H1 (cell line): ENCODE data around the gene SPATS2. TPM values are rescaled to one million over a fixed set of nuclear protein-coding genes. Genes with fewer than 3 reads are reported as not detected.

Experiments used
- CTCF ChIA-PET: fragments of 300-600 bp; sonication (Branson Sonifier 250); formaldehyde crosslinking; loops from one replicate; lab custom pipeline; 2021; ENCODE audit not compliant: partially characterized antibody; lab: Charles Lee
- POLR2A ChIA-PET: fragments of 300-600 bp; sonication (Branson Sonifier 250); formaldehyde crosslinking; loops from one replicate; lab custom pipeline; 2021; ENCODE audit warnings: inconsistent platforms; ENCODE audit not compliant: partially characterized antibody; lab: Charles Lee
- DNase-seq, 2 experiments: peaks; one replicate each; pipeline versions ENCODE4 v3.0.0 to v3.0.0-alpha.2; 2010 to 2022; ENCODE audit warnings: low spot score in 2 of 2, low read depth in 1 of 2, mixed read lengths in 1 of 2
- FAIRE-seq: peaks from 2 replicates; lab custom pipeline; 2011; peaks lifted over from hg19 to GRCh38; lab: Jason Lieb, UNC
- H2AFZ ChIP-seq: 2 replicates; pipeline ENCODE4 v1.8.1; 2012; ENCODE audit warnings: low read length, inconsistent platforms
- H2AK5ac ChIP-seq: 2 replicates; pipeline ENCODE4 v1.6.1; 2013; ENCODE audit warnings: low read depth, low read length
- H2BK120ac ChIP-seq: replicated peaks from 2 replicates; pipeline ENCODE3; 2013; ENCODE audit warnings: low read depth, low read length, inconsistent platforms
- H2BK12ac ChIP-seq: 2 replicates; pipeline ENCODE4 v1.6.1; 2013; ENCODE audit warnings: low read depth, low read length
- H2BK15ac ChIP-seq: 2 replicates; pipeline ENCODE4 v1.6.1; 2013; ENCODE audit warnings: low read length
- H2BK20ac ChIP-seq: 2 replicates; pipeline ENCODE4 v1.6.1; 2013; ENCODE audit warnings: low read length
- H2BK5ac ChIP-seq: 2 replicates; pipeline ENCODE4 v1.6.1; 2013; ENCODE audit warnings: low read depth, low read length
- H3K14ac ChIP-seq: 2 replicates; pipeline ENCODE4 v1.6.1; 2013; ENCODE audit warnings: inconsistent platforms; ENCODE audit not compliant: insufficient read length
- H3K18ac ChIP-seq: 2 replicates; pipeline ENCODE4 v1.6.1; 2013; ENCODE audit warnings: low read length; ENCODE audit errors: extremely low read depth
- H3K23ac ChIP-seq: 2 replicates; pipeline ENCODE4 v1.6.1; 2013; ENCODE audit warnings: inconsistent platforms; ENCODE audit not compliant: insufficient read length
- H3K23me2 ChIP-seq: 2 replicates; pipeline ENCODE4 v1.6.1; 2013; ENCODE audit warnings: low read depth, low read length
- H3K27ac ChIP-seq: 2 replicates; pipeline ENCODE4 v1.6.1; 2011; ENCODE audit warnings: low read depth, low read length, inconsistent platforms
- H3K27me3 ChIP-seq, 4 experiments: replicated peaks in 1 of 4; 1 replicate in 1 of 4; 2 replicates in 3 of 4; pipeline versions ENCODE4 v1.6.1 to v1.8.1; 2011 to 2013; ENCODE audit warnings: low read length in 3 of 4, mild to moderate bottlenecking in 3 of 4, inconsistent platforms in 2 of 4, mixed read lengths in 2 of 4, moderate library complexity in 1 of 4; ENCODE audit not compliant: control insufficient read depth in 3 of 4, insufficient read depth in 3 of 4; ENCODE audit errors: extremely low read depth in 1 of 4
- H3K36me3 ChIP-seq, 4 experiments: 2 replicates each; pipeline versions ENCODE4 v1.6.1 to v1.8.1; 2011 to 2013; ENCODE audit warnings: mild to moderate bottlenecking in 4 of 4, low read length in 3 of 4, moderate library complexity in 2 of 4, control low read depth in 1 of 4, inconsistent platforms in 1 of 4; ENCODE audit not compliant: insufficient read depth in 4 of 4, control insufficient read depth in 2 of 4
- H3K4ac ChIP-seq: replicated peaks from 2 replicates; pipeline ENCODE3; 2013; ENCODE audit warnings: low read length, low read depth, mixed read lengths, inconsistent platforms; ENCODE audit not compliant: insufficient read length
- H3K4me1 ChIP-seq, 4 experiments: replicated peaks in 1 of 4; 1 replicate in 1 of 4; 2 replicates in 3 of 4; pipeline versions ENCODE4 v1.6.1 to v1.8.1; 2011 to 2013; ENCODE audit warnings: low read length in 3 of 4, inconsistent platforms in 2 of 4, mixed read lengths in 1 of 4; ENCODE audit not compliant: insufficient read depth in 4 of 4, control insufficient read depth in 3 of 4
- H3K4me2 ChIP-seq, 2 experiments: 2 replicates each; pipeline versions ENCODE4 v1.6.1 to v1.8.1; 2011 to 2013; ENCODE audit warnings: low read depth in 2 of 2, low read length in 2 of 2, control low read depth in 1 of 2, inconsistent platforms in 1 of 2, mild to moderate bottlenecking in 1 of 2; ENCODE audit not compliant: insufficient read depth in 1 of 2
- H3K4me3 ChIP-seq, 4 experiments: fragments of 200-600, 300-600 bp in 1 of 4; sonication (generic), shearing (Covaris generic), sonication (Bioruptor Twin) in 1 of 4; 2 replicates each; pipeline versions ENCODE4 v1.5.1 to v1.8.1; 2011 to 2016; ENCODE audit warnings: low read length in 4 of 4, low read depth in 3 of 4, control low read depth in 2 of 4, inconsistent platforms in 2 of 4, mild to moderate bottlenecking in 2 of 4, mixed read lengths in 1 of 4, moderate library complexity in 1 of 4; ENCODE audit not compliant: insufficient read depth in 2 of 4; ENCODE audit errors: extremely low read depth in 1 of 4
- H3K56ac ChIP-seq: replicated peaks from 2 replicates; pipeline ENCODE3; 2013; ENCODE audit warnings: low read depth, mild to moderate bottlenecking, mixed read lengths, low read length, inconsistent platforms; ENCODE audit not compliant: insufficient read length
- H3K79me1 ChIP-seq: 2 replicates; pipeline ENCODE4 v1.6.1; 2013; ENCODE audit warnings: low read depth, low read length, control low read depth
- H3K79me2 ChIP-seq, 2 experiments: 2 replicates each; pipeline versions ENCODE4 v1.6.1 to v1.8.1; 2012 to 2013; ENCODE audit warnings: low read length in 2 of 2, mild to moderate bottlenecking in 2 of 2, inconsistent platforms in 1 of 2; ENCODE audit not compliant: insufficient read depth in 2 of 2, control insufficient read depth in 1 of 2
- H3K9ac ChIP-seq, 4 experiments: replicated peaks in 1 of 4; 1 replicate in 1 of 4; 2 replicates in 3 of 4; pipeline versions ENCODE4 v1.6.1 to v1.8.1; 2011 to 2013; ENCODE audit warnings: low read depth in 3 of 4, low read length in 3 of 4, control low read depth in 2 of 4, mild to moderate bottlenecking in 2 of 4, moderate library complexity in 2 of 4, inconsistent platforms in 1 of 4; ENCODE audit errors: extremely low read depth in 1 of 4
- H3K9me3 ChIP-seq, 2 experiments: 2 replicates each; pipeline versions ENCODE4 v1.6.1 to v1.8.1; 2012 to 2013; ENCODE audit warnings: mild to moderate bottlenecking in 2 of 2, moderate library complexity in 2 of 2, control low read depth in 1 of 2, inconsistent platforms in 1 of 2, low read depth in 1 of 2, low read length in 1 of 2, mixed read lengths in 1 of 2; ENCODE audit not compliant: insufficient read depth in 2 of 2
- H4K20me1 ChIP-seq, 2 experiments: replicated peaks in 1 of 2; 2 replicates each; pipeline versions ENCODE3 to v1.8.1; 2011 to 2013; ENCODE audit warnings: inconsistent platforms in 2 of 2, low read length in 2 of 2, mild to moderate bottlenecking in 1 of 2; ENCODE audit not compliant: insufficient read depth in 2 of 2, control insufficient read depth in 1 of 2
- H4K5ac ChIP-seq: 2 replicates; pipeline ENCODE4 v1.6.1; 2013; ENCODE audit warnings: low read length, low read depth, mixed read lengths, inconsistent platforms; ENCODE audit not compliant: insufficient read length
- H4K8ac ChIP-seq: 2 replicates; pipeline ENCODE4 v1.8.0; 2013; ENCODE audit warnings: mild to moderate bottlenecking, moderate library complexity, low read length, inconsistent platforms; ENCODE audit not compliant: insufficient read depth; ENCODE audit errors: extremely low read depth
- H4K91ac ChIP-seq: replicated peaks from 2 replicates; pipeline ENCODE3; 2013; ENCODE audit warnings: low read length, mixed read lengths, inconsistent platforms; ENCODE audit not compliant: insufficient read length
- ASH2L ChIP-seq: fragments of 200-600, 300-600 bp; sonication (generic); IDR thresholded peaks from one replicate; pipeline ENCODE4 v1.7.1; 2017; ENCODE audit warnings: low read length
- CHD1 ChIP-seq: IDR thresholded peaks from 2 replicates; pipeline ENCODE4 v1.6.1; 2012; ENCODE audit warnings: low read depth, low read length, improper control_type of control experiment
- CREB1 ChIP-seq: IDR thresholded peaks from 2 replicates; pipeline ENCODE4 v1.6.1; 2012; ENCODE audit warnings: inconsistent platforms
- KDM5A ChIP-seq: fragments of 200-600 bp; IDR thresholded peaks from 2 replicates; pipeline ENCODE4 v1.7.1; 2012; ENCODE audit warnings: mild to moderate bottlenecking, low read length, inconsistent platforms, mixed read lengths
- MAX ChIP-seq: IDR thresholded peaks from 2 replicates; pipeline ENCODE4 v1.6.1; 2012; ENCODE audit warnings: inconsistent platforms
- NRF1 ChIP-seq: IDR thresholded peaks from 2 replicates; pipeline ENCODE4 v1.6.1; 2011; ENCODE audit warnings: mild to moderate bottlenecking, low read depth, low read length, improper control_type of control experiment
- RBBP5 ChIP-seq: IDR thresholded peaks from 2 replicates; pipeline ENCODE4 v1.7.1; 2012; ENCODE audit warnings: low read depth, mild to moderate bottlenecking, inconsistent platforms, low read length, moderate library complexity, borderline replicate concordance
- RNF2 ChIP-seq: fragments of 200-900, 300-1000 bp; sonication (generic); IDR thresholded peaks from 2 replicates; pipeline ENCODE4 v1.7.1; 2016; ENCODE audit warnings: borderline replicate concordance, low read depth, mild to moderate bottlenecking, antibody characterized with exemption, low read length; ENCODE audit not compliant: poor library complexity, severe bottlenecking; ENCODE audit errors: missing control alignments
- SRF ChIP-seq: IDR thresholded peaks from 2 replicates; pipeline ENCODE4 v1.6.1; 2011; ENCODE audit warnings: mild to moderate bottlenecking, low read depth, low read length, moderate library complexity
- SUZ12 ChIP-seq: fragments of 200-600 bp; sonication (generic); IDR thresholded peaks from 2 replicates; pipeline ENCODE4 v1.6.1; 2012; ENCODE audit warnings: mild to moderate bottlenecking, inconsistent platforms, low read length, moderate library complexity, mixed read lengths
- TAF7 ChIP-seq: optimal IDR thresholded peaks from 2 replicates; pipeline ENCODE3; 2011; ENCODE audit warnings: low read depth, mild to moderate bottlenecking, inconsistent platforms, low read length, moderate library complexity, borderline replicate concordance
- polyA plus RNA-seq, 7 experiments: library from polyadenylated mRNA; depleted of rRNA in 3 of 7; stranded (reverse) in 5 of 7; unstranded in 2 of 7; fragments of >200 nt in 5 of 7; fragments of 200-250 nt in 2 of 7; gene quantifications; 1 replicate in 5 of 7; 2 replicates in 1 of 7; 4 replicates in 1 of 7; pipeline versions ENCODE4 v1.2.1 to v1.2.3, GENCODE V29; 2011 to 2013; ENCODE audit warnings: missing spikeins in 2 of 7, mixed read lengths in 2 of 7
- total RNA-seq: library from RNA; stranded (reverse); fragmentation: NEBNext Ultra II Directional; extraction: Animal tissue kit (Norgen Biotek cat#: 25700); gene quantifications from 2 replicates; pipeline ENCODE4 v1.2.1, GENCODE V29; 2021
- TF ChIP-seq, protein P1 (sequence below): IDR thresholded peaks from 2 replicates; pipeline ENCODE4 v1.6.1; 2011; ENCODE audit warnings: low read depth, mild to moderate bottlenecking, low read length; ENCODE audit not compliant: insufficient read depth

SPATS2 gene
- total and polyA plus RNA-seq, 2 of the 8 experiments (the other 6 are each of a cell fraction or from before 2014, with no cell fraction given) = 19.2 to 24.5 TPM

DNA sequence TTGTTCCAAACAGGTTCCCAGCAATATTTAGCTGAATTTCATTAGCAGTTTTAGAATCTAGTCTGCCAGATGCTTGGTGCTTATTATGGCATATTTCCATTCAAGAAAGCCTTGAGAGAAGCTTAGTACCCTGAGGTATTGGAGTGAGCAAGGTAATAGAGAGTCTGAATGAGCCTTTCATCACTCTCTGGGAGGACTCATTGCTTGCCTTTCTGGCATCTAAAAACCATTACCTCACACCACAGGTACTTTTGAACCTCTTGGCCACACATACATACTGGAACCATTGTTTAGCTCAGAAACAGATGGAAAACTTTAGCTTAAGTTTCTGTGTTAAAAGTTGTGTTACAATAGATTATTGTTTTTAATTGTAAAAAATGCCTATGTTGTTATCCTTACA is 144.1 kb downstream of the SPATS2 start:
- H3K14ac ChIP-seq = no peak overlapping the region
- no peaks in the 10 kb centered on the region for H3K79me1 ChIP-seq
- no peaks in the 10 kb centered on the region for H3K27me3 ChIP-seq
- POLR2A ChIA-PET = interaction anchor here (0.6 to 2.0 kb wide), 5 partner anchors 14 to 159 kb away, joined by 3 to 5 read pairs (median 3); partner anchors contain the start of gene SPATS2
- no peak overlapping the region for H2AK5ac ChIP-seq
- H3K56ac ChIP-seq = no peak overlapping the region
- no peak overlapping the region for H2BK5ac ChIP-seq
- H3K36me3 ChIP-seq = no peaks in the 10 kb centered on the region
- H2BK12ac ChIP-seq = no peak overlapping the region
- no peak overlapping the region for H4K91ac ChIP-seq
- H4K8ac ChIP-seq = no peak overlapping the region
- no peak overlapping the region for H2BK20ac ChIP-seq
- no peak overlapping the region for H3K4me3 ChIP-seq
- H2BK120ac ChIP-seq = no peak overlapping the region
- H3K23me2 ChIP-seq = no peaks in the 10 kb centered on the region
- no peaks in the 10 kb centered on the region for H3K9me3 ChIP-seq
- no peak for DNase-seq
- no peak for FAIRE-seq
- H3K23ac ChIP-seq = no peak overlapping the region
- no peak overlapping the region for H3K9ac ChIP-seq
- no peak overlapping the region for H3K4me2 ChIP-seq
- no peak overlapping the region for H2BK15ac ChIP-seq
- H3K27ac ChIP-seq = no peak overlapping the region
- CTCF ChIA-PET = interaction anchor here (0.6 to 18.6 kb wide), 6 partner anchors 15 to 234 kb away, joined by 3 to 538 read pairs (median 14); partner anchors contain the start of genes DNAJC22 and SPATS2
- H3K4ac ChIP-seq = no peak overlapping the region
- H3K4me1 ChIP-seq = no peaks in the 10 kb centered on the region
- H3K18ac ChIP-seq = no peak overlapping the region
- no peak overlapping the region for H4K5ac ChIP-seq
- no peaks in the 10 kb centered on the region for H4K20me1 ChIP-seq
- no peak overlapping the region for H2AFZ ChIP-seq
- no peaks in the 10 kb centered on the region for H3K79me2 ChIP-seq
- TF ChIP-seq KDM5A (no peak), CREB1 (no peak), RBBP5 (no peak), CHD1 (no peak), TAF7 (no peak), RNF2 (no peak), MAX (no peak), SRF (no peak), NRF1 (no peak), ASH2L (no peak), SUZ12 (no peak)
- TF ChIP-seq, protein P1, sequence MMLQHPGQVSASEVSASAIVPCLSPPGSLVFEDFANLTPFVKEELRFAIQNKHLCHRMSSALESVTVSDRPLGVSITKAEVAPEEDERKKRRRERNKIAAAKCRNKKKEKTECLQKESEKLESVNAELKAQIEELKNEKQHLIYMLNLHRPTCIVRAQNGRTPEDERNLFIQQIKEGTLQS = no peak
